Activated CD8-positive, alpha-beta T cell treated with anti-CD3 and anti-CD28 coated beads for 36 hours (primary cell): Measurements from ENCODE around the gene RASA2. TPM values are rescaled to one million over a fixed set of nuclear protein-coding genes. Genes with fewer than 3 reads are reported as not detected.

ENCODE experiments used
- ATAC-seq: fragments of 200-7000 bp; cut with Tn5 transposase; one replicate; pipeline ENCODE4 v1.10.0; 2021; ENCODE audit warnings: mild to moderate bottlenecking, moderate library complexity
- CTCF ChIA-PET: fragments of 350-600 bp; sonication (Branson Sonifier 250); formaldehyde crosslinking; loops from one replicate; lab custom pipeline; 2021; ENCODE audit warnings: antibody characterized with exemption; lab: Charles Lee
- POLR2A ChIA-PET: fragments of 350-600 bp; sonication (Branson Sonifier 250); formaldehyde crosslinking; loops from one replicate; lab custom pipeline; 2021; ENCODE audit warnings: antibody characterized with exemption; lab: Charles Lee
- DNase-seq: peaks from one replicate; pipeline ENCODE4 v3.0.0-alpha.2; 2020
- H3K27ac Mint-ChIP-seq: one replicate; pipeline ENCODE4 v1.8.0; 2021; ENCODE audit warnings: mild to moderate bottlenecking, mixed read lengths
- H3K27me3 Mint-ChIP-seq: one replicate; pipeline ENCODE4 v1.8.0; 2021; ENCODE audit warnings: mixed read lengths
- H3K36me3 Mint-ChIP-seq: one replicate; pipeline ENCODE4 v1.8.0; 2021; ENCODE audit warnings: low read depth, mixed read lengths
- H3K4me1 Mint-ChIP-seq: one replicate; pipeline ENCODE4 v1.8.0; 2021; ENCODE audit warnings: low read depth, mixed read lengths
- H3K4me3 Mint-ChIP-seq: one replicate; pipeline ENCODE4 v1.8.0; 2021; ENCODE audit warnings: mild to moderate bottlenecking, moderate library complexity, mixed read lengths
- H3K9me3 Mint-ChIP-seq: one replicate; pipeline ENCODE4 v1.8.0; 2021; ENCODE audit warnings: mixed read lengths
- intact Hi-C: fragments of 100-400 bp; cut with micrococcal nuclease; formaldehyde crosslinking; loops from one replicate; pipeline ENCODE4 v1.10.0; 2022
- total RNA-seq, 2 experiments: library from RNA; stranded (reverse); gene quantifications; one replicate each; pipeline ENCODE4 v1.2.3, GENCODE V29; 2021
- TF ChIP-seq, protein P1 (sequence below): fragments of 200-600 bp; IDR thresholded peaks from one replicate; pipeline ENCODE4 v1.8.0; 2022; ENCODE audit warnings: antibody characterized with exemption, mild to moderate bottlenecking

The RASA2 gene
- total RNA-seq, 2 experiments from 2014 or later = 35.4 to 41.5 TPM

DNA sequence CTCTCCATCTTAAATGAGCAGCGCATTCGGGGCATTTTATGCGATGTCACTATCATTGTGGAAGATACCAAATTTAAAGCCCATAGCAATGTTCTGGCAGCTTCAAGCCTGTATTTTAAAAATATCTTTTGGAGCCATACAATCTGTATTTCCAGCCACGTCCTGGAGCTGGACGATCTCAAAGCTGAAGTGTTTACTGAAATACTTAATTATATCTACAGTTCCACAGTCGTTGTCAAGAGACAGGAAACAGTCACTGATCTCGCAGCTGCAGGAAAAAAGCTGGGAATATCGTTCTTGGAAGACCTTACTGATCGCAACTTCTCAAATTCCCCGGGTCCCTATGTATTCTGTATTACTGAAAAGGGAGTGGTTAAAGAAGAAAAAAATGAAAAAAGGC lies 44.4 kb upstream of the RASA2 start:
- DNase-seq (no peak), ATAC-seq (no peak)
- Mint-ChIP-seq H3K4me1 (peaks cover 27% of the 10 kb centered on the region), H3K27ac (no peak overlapping the region), H3K36me3 (peaks cover 23% of the 10 kb centered on the region), H3K9me3 (no peaks in the 10 kb centered on the region), H3K4me3 (no peak overlapping the region), H3K27me3 (no peaks in the 10 kb centered on the region)
- TF ChIP-seq, protein P1, sequence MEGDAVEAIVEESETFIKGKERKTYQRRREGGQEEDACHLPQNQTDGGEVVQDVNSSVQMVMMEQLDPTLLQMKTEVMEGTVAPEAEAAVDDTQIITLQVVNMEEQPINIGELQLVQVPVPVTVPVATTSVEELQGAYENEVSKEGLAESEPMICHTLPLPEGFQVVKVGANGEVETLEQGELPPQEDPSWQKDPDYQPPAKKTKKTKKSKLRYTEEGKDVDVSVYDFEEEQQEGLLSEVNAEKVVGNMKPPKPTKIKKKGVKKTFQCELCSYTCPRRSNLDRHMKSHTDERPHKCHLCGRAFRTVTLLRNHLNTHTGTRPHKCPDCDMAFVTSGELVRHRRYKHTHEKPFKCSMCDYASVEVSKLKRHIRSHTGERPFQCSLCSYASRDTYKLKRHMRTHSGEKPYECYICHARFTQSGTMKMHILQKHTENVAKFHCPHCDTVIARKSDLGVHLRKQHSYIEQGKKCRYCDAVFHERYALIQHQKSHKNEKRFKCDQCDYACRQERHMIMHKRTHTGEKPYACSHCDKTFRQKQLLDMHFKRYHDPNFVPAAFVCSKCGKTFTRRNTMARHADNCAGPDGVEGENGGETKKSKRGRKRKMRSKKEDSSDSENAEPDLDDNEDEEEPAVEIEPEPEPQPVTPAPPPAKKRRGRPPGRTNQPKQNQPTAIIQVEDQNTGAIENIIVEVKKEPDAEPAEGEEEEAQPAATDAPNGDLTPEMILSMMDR = no peak
- ChIA-PET POLR2A (interaction anchor here (1.5 kb wide), 1 partner anchor 31 kb away, joined by 4 read pairs; no protein-coding TSS in a partner anchor), CTCF (interaction anchor here (0.6 to 7.9 kb wide), 31 partner anchors 7 to 421 kb away, joined by 3 to 85 read pairs (median 7); partner anchors contain the start of gene ZBTB38)
- intact Hi-C loops = loop anchor here (5.0 kb wide), 1 partner anchor 40 kb away; no protein-coding TSS in a partner anchor

DNA sequence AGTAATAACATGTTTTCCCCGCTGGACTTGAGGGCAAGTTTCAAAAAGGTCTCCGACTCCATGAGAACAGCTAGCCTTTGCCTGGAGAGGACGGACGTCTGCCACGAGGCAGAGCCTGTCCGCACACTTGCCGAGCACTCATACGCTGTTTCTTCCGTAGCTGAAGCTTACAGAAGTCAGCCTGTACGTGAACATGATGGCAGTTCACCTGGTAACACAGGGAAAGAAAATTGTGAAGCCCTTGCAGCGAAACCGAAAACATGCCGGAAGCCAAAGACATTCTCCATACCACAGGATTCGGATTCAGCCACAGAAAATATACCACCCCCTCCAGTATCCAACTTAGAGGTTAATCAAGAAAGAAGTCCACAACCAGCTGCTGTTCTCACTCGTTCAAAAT lies 43.9 kb upstream of the RASA2 start:
- H3K27ac Mint-ChIP-seq = no peak overlapping the region
- peaks cover 27% of the 10 kb centered on the region for H3K4me1 Mint-ChIP-seq
- ATAC-seq (no peak), DNase-seq (no peak)
- H3K27me3 Mint-ChIP-seq = no peaks in the 10 kb centered on the region
- H3K4me3 Mint-ChIP-seq = no peak overlapping the region
- no peaks in the 10 kb centered on the region for H3K9me3 Mint-ChIP-seq
- TF ChIP-seq, protein P1 = no peak
- intact Hi-C loops = loop anchor here (5.0 kb wide), 1 partner anchor 41 kb away; no protein-coding TSS in a partner anchor
- ChIA-PET POLR2A (interaction anchor here (1.5 kb wide), 1 partner anchor 89 kb away, joined by 3 read pairs; no protein-coding TSS in a partner anchor), CTCF (interaction anchor here (1.1 to 7.9 kb wide), 16 partner anchors 9 to 241 kb away, joined by 3 to 85 read pairs (median 13); partner anchors contain the start of gene ZBTB38)
- peaks cover 23% of the 10 kb centered on the region for H3K36me3 Mint-ChIP-seq

DNA sequence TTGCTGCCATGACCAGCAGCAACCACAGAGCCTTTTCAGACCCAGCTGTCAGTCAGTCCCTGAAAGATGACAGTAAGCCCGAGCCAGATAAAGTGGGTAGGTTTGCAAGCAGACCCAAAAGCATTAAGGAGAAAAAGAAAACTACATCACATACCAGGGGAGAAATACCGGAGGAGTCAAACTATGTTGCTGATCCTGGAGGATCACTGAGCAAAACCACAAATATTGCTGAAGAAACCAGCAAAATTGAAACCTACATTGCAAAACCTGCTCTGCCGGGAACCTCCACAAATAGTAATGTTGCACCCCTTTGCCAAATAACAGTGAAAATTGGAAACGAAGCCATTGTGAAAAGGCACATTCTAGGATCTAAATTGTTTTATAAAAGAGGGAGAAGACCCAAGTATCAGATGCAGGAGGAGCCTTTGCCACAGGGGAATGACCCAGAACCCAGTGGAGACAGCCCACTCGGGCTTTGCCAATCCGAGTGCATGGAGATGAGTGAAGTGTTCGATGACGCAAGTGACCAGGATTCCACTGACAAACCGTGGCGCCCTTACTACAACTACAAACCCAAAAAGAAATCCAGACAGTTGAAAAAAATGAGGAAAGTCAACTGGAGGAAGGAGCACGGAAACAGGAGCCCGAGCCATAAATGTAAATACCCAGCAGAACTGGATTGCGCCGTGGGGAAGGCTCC lies 42.1 kb upstream of the RASA2 start:
- TF ChIP-seq, protein P1 = no peak
- no peak overlapping the region for H3K4me3 Mint-ChIP-seq
- H3K27me3 Mint-ChIP-seq = no peaks in the 10 kb centered on the region
- H3K4me1 Mint-ChIP-seq = peaks cover 24% of the 10 kb centered on the region
- ATAC-seq (no peak), DNase-seq (no peak)
- intact Hi-C loops = loop anchor here (5.0 kb wide), 1 partner anchor 42 kb away; no protein-coding TSS in a partner anchor
- H3K9me3 Mint-ChIP-seq = no peaks in the 10 kb centered on the region
- H3K27ac Mint-ChIP-seq = no peak overlapping the region
- ChIA-PET CTCF (interaction anchor here (1.4 to 7.9 kb wide), 4 partner anchors 9 to 243 kb away, joined by 3 to 85 read pairs (median 81); no protein-coding TSS in a partner anchor), POLR2A (interaction anchor here (0.8 kb wide), 1 partner anchor 141 kb away, joined by 3 read pairs; no protein-coding TSS in a partner anchor)
- peaks cover 17% of the 10 kb centered on the region for H3K36me3 Mint-ChIP-seq

DNA sequence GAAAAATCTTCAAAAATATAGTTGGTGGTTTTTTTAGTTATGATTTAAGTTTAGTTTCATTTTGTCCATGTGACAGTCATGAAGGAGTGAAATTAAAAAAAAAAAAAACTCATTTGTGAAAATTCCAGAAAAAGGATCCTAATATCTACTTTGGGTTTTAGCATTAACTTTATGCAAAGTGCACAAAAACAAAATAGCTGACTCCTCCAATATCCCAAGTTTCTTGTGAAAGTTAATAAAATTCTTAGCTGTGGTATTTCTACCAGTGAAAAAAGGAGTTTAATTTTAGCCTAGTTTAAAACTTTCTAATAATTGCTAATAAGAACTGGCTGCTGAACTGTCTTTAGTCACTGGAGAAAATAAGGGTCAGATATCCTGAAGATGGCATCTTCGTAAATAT lies 40.8 kb upstream of the RASA2 start:
- TF ChIP-seq, protein P1 = no peak
- ATAC-seq (no peak), DNase-seq (no peak)
- H3K4me3 Mint-ChIP-seq = no peak overlapping the region
- no peaks in the 10 kb centered on the region for H3K27me3 Mint-ChIP-seq
- H3K4me1 Mint-ChIP-seq = peaks cover 16% of the 10 kb centered on the region
- ChIA-PET CTCF (interaction anchor here (0.7 to 5.4 kb wide), 4 partner anchors 9 to 134 kb away, joined by 3 to 38 read pairs (median 4); no protein-coding TSS in a partner anchor), POLR2A (no interaction called here)
- H3K27ac Mint-ChIP-seq = no peak overlapping the region
- intact Hi-C loops = no loop called here
- no peaks in the 10 kb centered on the region for H3K9me3 Mint-ChIP-seq
- peaks cover 17% of the 10 kb centered on the region for H3K36me3 Mint-ChIP-seq
